Mesendoderm (in vitro differentiated cells): ENCODE results near the gene ADAM19.

Experiments
- DNase-seq: peaks from one replicate; pipeline ENCODE4 v3.0.0; 2013
- H2AK5ac ChIP-seq: 2 replicates; pipeline ENCODE4 v1.6.1; 2013; ENCODE audit warnings: low read length, inconsistent platforms
- H2BK120ac ChIP-seq: 2 replicates; pipeline ENCODE4 v1.6.1; 2013; ENCODE audit warnings: low read depth, mild to moderate bottlenecking, low read length, moderate library complexity, mixed read lengths
- H2BK15ac ChIP-seq: replicated peaks from 2 replicates; pipeline ENCODE4 v1.6.1; 2013; ENCODE audit warnings: low read depth, mild to moderate bottlenecking, moderate library complexity
- H2BK5ac ChIP-seq: 2 replicates; pipeline ENCODE4 v1.6.1; 2013; ENCODE audit warnings: low read length, inconsistent platforms
- H3K18ac ChIP-seq: 2 replicates; pipeline ENCODE4 v1.6.1; 2013; ENCODE audit warnings: mild to moderate bottlenecking, low read length, mixed read lengths
- H3K23ac ChIP-seq: one replicate; pipeline ENCODE4 v1.6.1; 2013; ENCODE audit warnings: low read length
- H3K27ac ChIP-seq: 2 replicates; pipeline ENCODE4 v1.5.1; 2013; ENCODE audit warnings: low read depth, mild to moderate bottlenecking, inconsistent platforms, low read length, moderate library complexity
- H3K27me3 ChIP-seq: 2 replicates; pipeline ENCODE4 v1.6.1; 2013; ENCODE audit warnings: low read length, control low read depth, mild to moderate bottlenecking, inconsistent platforms; ENCODE audit not compliant: insufficient read depth, poor library complexity
- H3K36me3 ChIP-seq: 2 replicates; pipeline ENCODE4 v1.6.1; 2013; ENCODE audit warnings: low read length, inconsistent platforms; ENCODE audit not compliant: control insufficient read depth, insufficient read depth
- H3K4ac ChIP-seq: one replicate; pipeline ENCODE4 v1.6.1; 2013; ENCODE audit warnings: low read depth, mild to moderate bottlenecking, low read length, moderate library complexity
- H3K4me1 ChIP-seq: 2 replicates; pipeline ENCODE4 v1.6.1; 2013; ENCODE audit warnings: low read depth, low read length, inconsistent platforms; ENCODE audit not compliant: control insufficient read depth
- H3K4me2 ChIP-seq: 2 replicates; pipeline ENCODE4 v1.6.1; 2013; ENCODE audit warnings: low read length
- H3K4me3 ChIP-seq: 2 replicates; pipeline ENCODE4 v1.5.1; 2013; ENCODE audit warnings: mild to moderate bottlenecking, low read length
- H3K56ac ChIP-seq: one replicate; pipeline ENCODE4 v1.6.1; 2013; ENCODE audit warnings: low read length
- H3K79me1 ChIP-seq: 2 replicates; pipeline ENCODE4 v1.6.1; 2013; ENCODE audit warnings: low read length, inconsistent platforms
- H3K79me2 ChIP-seq: 2 replicates; pipeline ENCODE4 v1.6.1; 2013; ENCODE audit warnings: mild to moderate bottlenecking, low read length; ENCODE audit not compliant: control insufficient read depth, insufficient read depth
- H3K9ac ChIP-seq: 2 replicates; pipeline ENCODE4 v1.6.1; 2013; ENCODE audit warnings: low read length, inconsistent platforms
- H4K5ac ChIP-seq: one replicate; pipeline ENCODE4 v1.6.1; 2013; ENCODE audit warnings: low read length
- H4K8ac ChIP-seq: one replicate; pipeline ENCODE4 v1.6.1; 2013; ENCODE audit warnings: low read depth, mild to moderate bottlenecking, control low read depth, low read length, moderate library complexity
- WGBS: extraction: QIAGEN DNeasy Blood & Tissue Kit; methylation state at CpG from one replicate; pipeline ENCODE4 v1.1.7; 2013; ENCODE audit warnings: low lambda C conversion rate, missing lambda C conversion rate; ENCODE audit not compliant: insufficient coverage; ENCODE audit errors: extremely low coverage; 5-methylcytosine and 5-hydroxymethylcytosine counted together

The ADAM19 gene

GRCh38 chr5:157599565-157599964 is 24.0 kb upstream of the ADAM19 start:
- Histone ChIP-seq H3K4me2 (no peak overlapping the region), H3K79me1 (no peaks in the 10 kb centered on the region), H3K18ac (no peak overlapping the region), H3K4me1 (no peaks in the 10 kb centered on the region), H4K5ac (no peak overlapping the region), H2BK5ac (no peak overlapping the region), H3K79me2 (no peaks in the 10 kb centered on the region), H3K23ac (no peak overlapping the region), H2BK15ac (no peak overlapping the region), H3K9ac (no peak overlapping the region), H3K56ac (no peak overlapping the region), H3K4ac (no peak overlapping the region), H3K36me3 (no peaks in the 10 kb centered on the region), H4K8ac (no peak overlapping the region), H3K27me3 (no peaks in the 10 kb centered on the region), H2BK120ac (no peak overlapping the region), H2AK5ac (no peak overlapping the region), H3K27ac (no peak overlapping the region), H3K4me3 (no peak overlapping the region)
- WGBS = no CpG with 5 or more reads among the region's 3 CpGs
- DNase-seq = no peak

DNA sequence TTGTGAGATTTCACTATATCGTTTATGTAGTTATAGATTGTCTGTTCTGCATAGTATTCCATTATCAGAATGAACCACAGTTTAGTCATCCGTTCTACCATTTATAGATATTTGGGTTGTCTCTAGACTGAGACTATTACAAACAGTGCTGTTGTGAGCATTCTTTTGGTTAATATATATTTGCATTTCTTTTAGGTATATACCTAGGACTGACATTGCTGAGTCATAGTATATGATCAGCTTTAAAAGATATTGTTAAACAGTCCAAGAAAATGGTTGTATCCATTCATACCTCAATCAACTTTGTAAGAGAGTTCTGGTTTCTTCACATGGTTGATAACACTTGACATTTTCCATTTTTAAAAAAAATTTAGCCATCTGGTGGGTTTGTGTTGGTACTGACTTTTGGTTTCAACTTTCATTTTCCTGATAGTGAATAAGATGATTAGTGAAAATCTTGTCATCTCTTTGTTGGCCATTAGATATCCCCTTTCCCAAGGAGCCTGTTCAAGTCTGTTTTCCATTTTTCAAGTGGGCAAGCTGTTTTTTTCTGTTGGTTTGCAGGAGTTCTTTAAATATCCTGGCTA is 22.9 kb upstream of the ADAM19 start:
- no peaks in the 10 kb centered on the region for H3K36me3 ChIP-seq
- DNase-seq = no peak
- H4K5ac ChIP-seq = no peak overlapping the region
- H3K79me1 ChIP-seq = no peaks in the 10 kb centered on the region
- no peak overlapping the region for H2BK5ac ChIP-seq
- no peak overlapping the region for H3K23ac ChIP-seq
- H3K79me2 ChIP-seq = no peaks in the 10 kb centered on the region
- WGBS = no CpG with 5 or more reads among the region's 2 CpGs
- H3K4me3 ChIP-seq = no peak overlapping the region
- no peak overlapping the region for H2BK120ac ChIP-seq
- no peak overlapping the region for H3K56ac ChIP-seq
- H3K4me2 ChIP-seq = no peak overlapping the region
- H3K4me1 ChIP-seq = no peaks in the 10 kb centered on the region
- H4K8ac ChIP-seq = no peak overlapping the region
- no peaks in the 10 kb centered on the region for H3K27me3 ChIP-seq
- H2AK5ac ChIP-seq = no peak overlapping the region
- H3K18ac ChIP-seq = no peak overlapping the region
- no peak overlapping the region for H2BK15ac ChIP-seq
- no peak overlapping the region for H3K9ac ChIP-seq
- H3K27ac ChIP-seq = no peak overlapping the region
- no peak overlapping the region for H3K4ac ChIP-seq

- H3K56ac ChIP-seq = no peak overlapping the region
- H3K9ac ChIP-seq = no peak overlapping the region
- H3K27me3 ChIP-seq = no peaks in the 10 kb centered on the region
- no peak overlapping the region for H2AK5ac ChIP-seq
- H3K36me3 ChIP-seq = no peaks in the 10 kb centered on the region
- no peak overlapping the region for H3K27ac ChIP-seq
- H3K4me2 ChIP-seq = no peak overlapping the region
- no peaks in the 10 kb centered on the region for H3K4me1 ChIP-seq
- H3K4me3 ChIP-seq = no peak overlapping the region
- no peak overlapping the region for H3K23ac ChIP-seq
- peak; percentile 57 for DNase-seq
- no peaks in the 10 kb centered on the region for H3K79me1 ChIP-seq
- H2BK5ac ChIP-seq = no peak overlapping the region
- no peaks in the 10 kb centered on the region for H3K79me2 ChIP-seq
- WGBS = no CpG with 5 or more reads among the region's 1 CpG
- H3K18ac ChIP-seq = no peak overlapping the region
- no peak overlapping the region for H4K8ac ChIP-seq
- no peak overlapping the region for H4K5ac ChIP-seq
- no peak overlapping the region for H2BK15ac ChIP-seq
- peak overlapping the region; percentile 21 for H2BK120ac ChIP-seq
- no peak overlapping the region for H3K4ac ChIP-seq
These were observed 21.7 kb upstream of the ADAM19 start for GRCh38 chr5:157597277-157597676.

DNA sequence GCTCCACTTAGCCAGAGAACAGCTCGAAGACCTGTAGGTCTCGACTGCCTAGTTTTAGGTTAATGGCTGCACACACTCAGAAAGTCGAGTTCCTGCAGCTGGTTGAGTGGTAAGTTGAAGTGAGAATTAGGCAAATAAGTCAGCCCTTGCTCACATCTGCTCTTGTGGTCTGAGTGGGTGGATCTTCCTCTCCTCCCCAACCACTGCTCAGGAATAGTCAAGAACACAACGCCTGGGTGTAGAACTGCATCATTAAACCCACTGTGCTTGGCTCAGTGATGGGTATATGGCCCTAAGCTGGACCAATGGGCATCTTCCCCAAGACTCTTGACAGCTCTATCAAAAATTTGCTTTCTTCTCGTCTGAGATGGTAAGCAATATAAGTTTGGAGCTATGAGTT is 20.9 kb upstream of the ADAM19 start:
- no peaks in the 10 kb centered on the region for H3K79me2 ChIP-seq

DNA sequence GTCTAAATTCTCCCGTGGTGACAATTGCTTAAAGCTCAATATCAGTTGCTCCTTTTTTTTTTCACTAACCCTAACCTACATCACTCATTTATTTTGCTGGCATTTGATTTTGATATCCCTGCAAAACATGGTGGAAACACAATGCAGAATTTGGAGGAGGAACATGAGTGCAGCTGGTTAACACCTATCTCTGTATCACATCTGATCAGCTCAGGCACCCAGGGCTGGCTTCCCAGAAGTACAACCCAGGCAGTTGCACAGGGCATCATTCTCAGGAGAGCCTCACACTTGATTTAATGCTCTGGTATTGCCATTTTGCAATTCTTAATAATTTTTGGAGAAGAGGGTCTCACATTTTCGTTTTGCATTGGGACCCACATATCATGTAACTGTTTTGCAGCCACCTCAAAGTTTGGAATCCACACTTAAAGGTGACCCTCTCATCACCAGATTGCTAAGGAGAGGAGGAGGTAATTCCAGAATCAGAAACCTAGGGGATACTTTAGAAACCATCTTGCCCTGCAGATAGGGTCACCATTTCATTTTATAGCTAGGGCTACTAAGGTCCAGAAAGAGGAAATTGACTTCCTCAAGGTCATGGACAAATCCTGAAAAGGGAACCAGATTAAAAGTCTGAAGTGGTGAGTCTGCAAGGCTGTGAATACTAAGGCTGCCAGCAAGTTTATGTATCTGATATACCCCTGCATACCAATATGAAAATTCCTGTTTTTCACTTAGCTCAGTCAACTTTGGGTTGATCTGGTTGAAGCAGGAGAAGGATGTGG is 19.3 kb upstream of the ADAM19 start:
- H3K79me1 ChIP-seq = no peaks in the 10 kb centered on the region
- H3K23ac ChIP-seq = no peak overlapping the region
- H3K27me3 ChIP-seq = no peaks in the 10 kb centered on the region
- no peaks in the 10 kb centered on the region for H3K79me2 ChIP-seq
- H4K5ac ChIP-seq = no peak overlapping the region
- no peak overlapping the region for H3K4ac ChIP-seq
- H3K27ac ChIP-seq = no peak overlapping the region
- no peak overlapping the region for H2BK15ac ChIP-seq
- H4K8ac ChIP-seq = no peak overlapping the region
- H3K56ac ChIP-seq = no peak overlapping the region
- no peak overlapping the region for H2AK5ac ChIP-seq
- DNase-seq = no peak
- H3K36me3 ChIP-seq = no peaks in the 10 kb centered on the region
- no CpG with 5 or more reads among the region's 2 CpGs for WGBS
- no peak overlapping the region for H2BK120ac ChIP-seq
- peak overlapping the region; percentile 28 for H3K18ac ChIP-seq
- no peak overlapping the region for H3K4me3 ChIP-seq
- no peak overlapping the region for H3K9ac ChIP-seq
- H3K4me2 ChIP-seq = no peak overlapping the region
- H2BK5ac ChIP-seq = no peak overlapping the region
- H3K4me1 ChIP-seq = no peaks in the 10 kb centered on the region

More for the DNA sequence above, 20.9 kb upstream of the ADAM19 start:
- Histone ChIP-seq H3K4ac (no peak overlapping the region), H3K9ac (no peak overlapping the region), H3K56ac (no peak overlapping the region), H4K8ac (no peak overlapping the region), H2BK5ac (no peak overlapping the region), H3K27me3 (no peaks in the 10 kb centered on the region), H3K23ac (no peak overlapping the region), H2AK5ac (no peak overlapping the region), H3K4me1 (no peaks in the 10 kb centered on the region), H2BK15ac (no peak overlapping the region), H4K5ac (no peak overlapping the region), H3K18ac (no peak overlapping the region), H2BK120ac (no peak overlapping the region), H3K27ac (no peak overlapping the region), H3K36me3 (no peaks in the 10 kb centered on the region), H3K4me2 (no peak overlapping the region), H3K79me1 (no peaks in the 10 kb centered on the region), H3K4me3 (no peak overlapping the region)
- WGBS = no CpG with 5 or more reads among the region's 5 CpGs
- no peak for DNase-seq

GRCh38 chr5:157594257-157594656 is 18.7 kb upstream of the ADAM19 start:
- Histone ChIP-seq H3K36me3 (no peaks in the 10 kb centered on the region), H2BK15ac (no peak overlapping the region), H3K56ac (no peak overlapping the region), H3K9ac (no peak overlapping the region), H3K27me3 (no peaks in the 10 kb centered on the region), H2AK5ac (no peak overlapping the region), H3K4me2 (no peak overlapping the region), H2BK5ac (no peak overlapping the region), H3K23ac (no peak overlapping the region), H3K79me1 (no peaks in the 10 kb centered on the region), H3K4me3 (no peak overlapping the region), H4K8ac (no peak overlapping the region), H4K5ac (no peak overlapping the region), H3K18ac (no peak overlapping the region), H2BK120ac (no peak overlapping the region), H3K4ac (no peak overlapping the region), H3K79me2 (no peaks in the 10 kb centered on the region), H3K27ac (no peak overlapping the region), H3K4me1 (no peaks in the 10 kb centered on the region)
- DNase-seq = no peak
